Stimulated activated CD4-positive, alpha-beta T cell treated with anti-CD3 and anti-CD28 coated beads, Interleukin-4, amount 100 ng/mL, for 1 hour (primary cell): ENCODE results near the gene PACSIN3.

Experiments used
- DNase-seq: peaks from one replicate; pipeline ENCODE4 v3.0.0-alpha.2; 2020

PACSIN3 gene

DNA sequence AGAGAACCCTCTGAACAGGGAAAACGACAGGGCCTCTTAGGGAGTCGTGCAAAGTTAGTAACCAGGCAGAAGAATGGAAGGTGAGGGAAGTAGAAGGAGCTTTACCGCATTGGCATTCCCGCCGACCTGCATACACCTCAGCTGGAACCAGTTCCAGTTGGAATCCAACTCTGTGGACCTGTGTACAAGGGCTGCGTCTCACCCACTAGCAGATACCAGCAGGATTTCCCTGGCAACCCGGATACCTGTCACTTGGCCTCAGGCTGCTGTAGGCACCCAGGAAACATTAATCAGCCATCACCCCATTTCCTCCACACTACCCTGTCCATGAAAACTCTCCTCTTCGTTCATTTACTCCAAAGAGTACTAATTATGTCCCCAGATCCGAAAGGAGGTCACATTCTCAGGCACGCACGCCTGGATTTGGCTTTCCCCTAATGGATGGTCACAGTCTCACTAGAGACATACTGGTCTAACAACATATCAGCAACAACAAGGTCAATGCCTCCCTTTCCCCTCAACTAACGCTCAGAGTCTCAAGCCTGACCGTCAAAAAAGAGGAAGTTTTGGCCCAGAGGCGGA lies 10.4 kb downstream of the PACSIN3 start:
- DNase-seq, result no peak

GRCh38 chr11:47172740-47173336 lies 13.4 kb downstream of the PACSIN3 start:
- DNase-seq, result no peak

DNA sequence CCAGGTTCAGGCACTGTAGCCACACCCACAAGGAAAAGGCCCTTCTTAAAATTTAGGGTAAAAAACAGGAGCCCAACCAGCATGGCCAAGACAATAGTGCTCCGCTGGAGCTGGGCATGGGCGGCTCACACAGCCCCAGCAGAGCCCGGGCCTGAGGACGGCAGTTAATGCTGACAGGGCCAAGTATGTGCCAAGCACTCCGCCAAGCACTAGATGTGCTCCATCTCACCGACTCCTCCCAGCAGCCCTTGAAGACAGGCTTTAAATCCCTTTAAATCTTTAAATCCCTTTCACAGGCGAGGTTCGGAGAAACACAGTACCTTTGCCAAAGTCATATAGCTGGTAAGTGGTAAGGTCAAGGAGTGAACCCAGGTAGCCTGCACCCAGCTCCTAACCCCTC lies 14.4 kb downstream of the PACSIN3 start:
- DNase-seq, result no peak

DNA sequence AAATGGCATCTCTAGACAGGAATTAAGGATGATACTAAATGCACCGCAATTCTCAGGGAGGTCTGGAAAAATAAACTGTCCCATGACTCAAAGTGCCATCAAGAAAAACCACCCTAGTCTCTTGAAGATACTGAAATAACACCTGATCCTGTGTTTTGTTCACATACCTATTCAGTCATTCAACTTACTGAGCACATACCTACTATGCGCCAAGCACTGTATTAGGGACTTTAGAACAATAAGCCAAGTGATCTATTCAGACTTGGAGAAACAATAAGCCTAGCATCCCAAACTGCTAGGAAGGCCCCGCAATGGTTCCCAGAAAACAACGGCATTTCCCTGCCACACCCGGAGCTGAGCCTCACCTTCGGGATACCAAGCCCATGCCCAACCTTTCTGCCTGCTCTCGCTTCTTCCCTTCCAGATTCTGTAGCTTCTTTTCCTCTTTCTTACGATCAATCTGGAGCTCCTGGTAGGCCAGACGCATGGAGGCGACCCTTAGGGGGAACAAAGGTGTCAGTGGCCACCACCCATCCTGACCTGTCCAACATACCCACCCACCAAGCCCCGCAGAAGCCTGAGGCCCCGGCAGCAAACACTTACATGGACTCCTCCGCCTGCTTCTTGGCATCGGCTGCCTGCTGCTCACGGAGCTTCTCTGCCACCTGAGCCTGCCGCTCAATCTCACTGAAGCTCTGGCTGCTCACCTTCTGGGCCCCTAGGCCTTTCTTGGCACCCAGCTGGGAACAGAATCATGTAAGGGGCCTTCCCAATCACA lies 15.0 kb downstream of the PACSIN3 start:
- no peak for DNase-seq

DNA sequence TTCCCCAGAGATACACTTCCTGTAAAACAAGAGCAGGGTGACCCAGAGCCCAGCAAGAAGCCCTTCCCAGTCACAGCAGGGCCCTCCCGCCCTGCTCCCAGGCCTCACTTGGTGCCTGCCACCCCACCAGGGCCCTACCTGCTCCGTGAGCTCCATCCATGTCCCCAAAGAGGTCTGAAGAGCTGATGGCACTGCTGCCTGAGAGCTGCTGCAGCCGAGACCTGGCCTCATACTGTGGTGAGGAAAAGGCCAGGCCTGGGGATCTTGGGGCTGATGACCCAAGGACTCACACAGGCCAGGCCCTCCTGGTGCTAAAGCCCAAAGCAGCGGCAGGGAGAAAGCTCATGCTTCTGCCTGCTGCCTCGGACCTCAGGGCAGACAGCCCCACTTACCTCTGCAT lies 19.9 kb downstream of the PACSIN3 start:
- DNase-seq, result no peak

GRCh38 chr11:47165253-47165840 lies 20.9 kb downstream of the PACSIN3 start:
- DNase-seq, result no peak

DNA sequence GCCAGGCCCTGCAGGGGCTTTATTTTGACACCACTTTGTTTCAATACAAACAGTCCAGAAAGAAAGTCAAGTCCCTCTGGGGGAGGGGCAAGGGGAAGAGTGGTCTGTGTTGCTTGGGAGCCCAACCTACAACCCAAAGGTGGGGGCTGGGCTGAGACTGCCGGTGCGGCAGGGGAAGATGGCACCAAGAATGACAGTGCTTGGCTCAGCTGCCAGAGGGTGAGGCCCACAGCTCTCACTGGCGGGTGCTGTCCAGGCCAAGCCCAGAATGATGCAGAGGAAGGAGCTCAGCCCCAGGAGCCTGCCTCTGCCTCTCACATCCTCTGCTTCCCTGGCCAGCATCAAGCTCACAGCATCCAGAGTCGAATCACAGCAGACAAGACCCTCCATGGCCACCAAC lies 21.9 kb downstream of the PACSIN3 start:
- DNase-seq, result no peak

DNA sequence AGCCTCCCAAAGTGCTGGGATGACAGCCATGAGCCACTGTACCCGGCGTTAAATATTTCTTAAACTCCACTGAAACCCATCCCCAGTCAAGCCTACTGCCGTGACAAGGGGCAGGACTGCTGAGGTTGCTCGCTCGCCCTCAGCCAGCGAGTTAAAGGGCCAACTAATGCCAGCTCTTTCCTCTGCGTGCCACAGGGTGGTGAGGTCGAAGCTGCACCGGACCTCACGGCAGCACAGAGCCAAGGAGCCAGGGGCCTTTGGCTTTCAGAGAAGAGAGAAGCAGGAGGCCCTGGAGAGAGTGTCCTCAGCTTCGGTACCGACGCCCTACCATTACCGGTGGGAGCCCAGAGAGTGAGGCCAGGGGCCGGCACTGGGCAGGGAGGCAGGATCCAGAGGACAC lies 22.3 kb downstream of the PACSIN3 start:
- DNase-seq, result no peak

DNA sequence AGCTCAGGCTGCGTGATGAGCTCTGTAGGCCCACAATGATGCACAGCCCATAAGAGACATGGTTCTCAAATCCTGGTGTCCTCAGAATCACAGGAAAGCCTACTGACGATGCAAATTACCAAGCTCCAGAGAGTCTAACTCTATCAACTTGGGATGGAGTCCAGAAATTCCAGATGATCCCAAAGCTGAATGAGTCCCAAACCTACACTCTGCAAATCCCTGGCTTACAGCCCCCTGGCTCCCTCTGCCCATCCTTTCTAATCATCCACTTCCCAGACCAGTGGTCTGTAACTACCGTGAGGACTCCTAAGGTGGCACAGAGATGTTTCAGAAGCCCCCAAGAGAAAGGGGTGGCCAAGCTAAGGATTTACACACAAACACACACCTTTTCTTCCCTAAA lies 23.0 kb downstream of the PACSIN3 start:
- DNase-seq, result no peak

DNA sequence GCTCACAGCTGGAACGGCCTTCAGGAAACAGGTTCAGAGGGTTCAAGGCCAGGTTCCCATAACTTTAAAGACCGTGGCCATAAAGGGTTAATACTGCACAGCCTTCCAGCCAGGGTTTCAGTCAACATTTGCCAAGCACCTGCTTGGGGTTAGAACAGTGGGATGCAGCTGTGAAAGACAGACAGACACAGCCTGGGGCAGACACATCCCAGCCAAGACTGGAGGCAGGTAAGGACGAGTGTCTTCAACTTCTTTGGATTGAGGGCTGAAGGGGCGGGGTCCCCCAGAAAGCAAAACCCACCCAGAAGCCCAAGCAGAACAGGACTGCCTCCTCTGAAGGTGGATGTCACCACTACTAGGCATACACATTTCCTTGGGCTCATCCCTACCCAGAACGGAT lies 23.8 kb downstream of the PACSIN3 start:
- DNase-seq, result no peak

DNA sequence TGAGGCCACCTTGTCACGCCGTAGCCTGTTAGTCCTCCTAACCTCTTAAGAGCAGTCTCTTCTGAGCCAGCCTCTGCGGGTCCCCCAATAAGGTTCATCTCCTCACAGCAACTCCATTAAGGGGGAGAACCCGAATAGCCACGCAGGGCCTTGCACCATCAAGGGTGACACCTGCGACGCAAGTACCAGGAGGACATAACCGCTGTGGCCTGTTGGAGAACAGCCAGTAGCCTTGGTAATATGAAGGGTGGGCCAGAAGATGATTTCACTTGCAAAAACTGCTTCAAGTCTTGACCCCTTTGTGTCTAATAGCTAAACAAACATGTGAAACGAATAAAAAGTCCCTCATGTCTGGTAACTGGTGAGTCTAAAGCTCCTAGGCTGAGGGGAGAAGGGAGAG lies 24.3 kb downstream of the PACSIN3 start:
- no peak for DNase-seq

GRCh38 chr11:47161134-47161854 lies 24.9 kb downstream of the PACSIN3 start:
- DNase-seq, result peak; percentile 59

DNA sequence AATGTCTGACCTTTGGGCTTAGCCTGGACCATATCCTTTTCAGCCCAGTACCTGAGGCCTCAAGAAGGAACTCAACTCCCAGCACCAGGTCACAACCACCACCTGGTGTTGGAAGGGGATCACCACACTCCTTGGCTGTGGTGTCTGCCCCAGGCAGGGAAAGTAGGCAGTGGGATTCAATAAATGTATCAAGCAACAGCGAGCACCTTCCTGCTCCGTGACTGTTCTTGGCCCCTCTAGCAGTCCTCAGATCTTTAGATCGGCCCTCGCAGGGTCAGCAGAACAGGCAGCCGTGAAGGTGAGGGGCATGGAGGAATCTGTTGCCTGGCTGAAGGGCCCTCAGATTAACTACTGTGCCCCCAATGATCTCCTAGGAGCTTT lies 25.5 kb downstream of the PACSIN3 start:
- no peak for DNase-seq

- no peak for DNase-seq
Observed at GRCh38 chr11:47158242-47158641, 28.0 kb downstream of the PACSIN3 start.

DNA sequence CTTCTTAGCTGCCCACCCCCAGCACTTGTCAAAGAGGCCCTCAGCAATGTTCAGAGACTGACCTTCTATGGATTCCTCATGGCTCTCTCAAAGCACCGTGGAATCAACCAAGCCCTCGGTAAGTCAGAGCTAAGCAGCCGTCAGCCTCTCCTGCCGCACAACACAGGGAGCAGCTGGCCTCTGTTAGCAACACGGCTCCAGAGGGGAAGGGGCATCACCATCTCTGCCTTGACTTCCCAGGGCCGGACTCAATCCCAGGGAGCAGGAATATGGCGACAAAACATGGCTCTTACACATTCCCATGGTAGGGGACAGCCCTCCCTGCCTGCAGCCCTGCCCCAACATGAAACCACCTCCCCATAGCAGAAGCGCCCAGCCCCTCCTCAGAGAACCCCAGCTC lies 28.4 kb downstream of the PACSIN3 start:
- no peak for DNase-seq

DNA sequence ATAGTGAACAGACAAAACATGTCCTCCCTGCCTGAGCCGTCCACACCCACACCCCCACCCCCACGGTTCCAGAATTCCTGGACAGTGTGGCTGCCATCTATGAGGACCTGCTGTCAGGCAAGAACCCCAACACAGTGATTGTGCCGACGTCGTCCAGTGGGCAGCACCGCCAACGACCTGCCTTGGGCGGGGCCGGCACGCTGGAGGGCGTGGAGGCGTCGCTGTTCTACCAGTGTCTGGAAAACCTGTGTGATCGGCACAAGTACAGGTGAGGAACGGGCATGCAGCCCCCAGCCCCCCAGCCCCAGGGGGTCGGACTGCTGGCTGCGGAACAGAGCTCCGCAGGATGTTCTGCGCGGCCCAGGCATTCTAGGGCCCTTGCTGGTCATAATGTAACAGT lies 29.3 kb downstream of the PACSIN3 start:
- no peak for DNase-seq

- no peak for DNase-seq
Observed at GRCh38 chr11:47156333-47156732, 29.9 kb downstream of the PACSIN3 start.

GRCh38 chr11:47155879-47156278 lies 30.4 kb downstream of the PACSIN3 start:
- no peak for DNase-seq

DNA sequence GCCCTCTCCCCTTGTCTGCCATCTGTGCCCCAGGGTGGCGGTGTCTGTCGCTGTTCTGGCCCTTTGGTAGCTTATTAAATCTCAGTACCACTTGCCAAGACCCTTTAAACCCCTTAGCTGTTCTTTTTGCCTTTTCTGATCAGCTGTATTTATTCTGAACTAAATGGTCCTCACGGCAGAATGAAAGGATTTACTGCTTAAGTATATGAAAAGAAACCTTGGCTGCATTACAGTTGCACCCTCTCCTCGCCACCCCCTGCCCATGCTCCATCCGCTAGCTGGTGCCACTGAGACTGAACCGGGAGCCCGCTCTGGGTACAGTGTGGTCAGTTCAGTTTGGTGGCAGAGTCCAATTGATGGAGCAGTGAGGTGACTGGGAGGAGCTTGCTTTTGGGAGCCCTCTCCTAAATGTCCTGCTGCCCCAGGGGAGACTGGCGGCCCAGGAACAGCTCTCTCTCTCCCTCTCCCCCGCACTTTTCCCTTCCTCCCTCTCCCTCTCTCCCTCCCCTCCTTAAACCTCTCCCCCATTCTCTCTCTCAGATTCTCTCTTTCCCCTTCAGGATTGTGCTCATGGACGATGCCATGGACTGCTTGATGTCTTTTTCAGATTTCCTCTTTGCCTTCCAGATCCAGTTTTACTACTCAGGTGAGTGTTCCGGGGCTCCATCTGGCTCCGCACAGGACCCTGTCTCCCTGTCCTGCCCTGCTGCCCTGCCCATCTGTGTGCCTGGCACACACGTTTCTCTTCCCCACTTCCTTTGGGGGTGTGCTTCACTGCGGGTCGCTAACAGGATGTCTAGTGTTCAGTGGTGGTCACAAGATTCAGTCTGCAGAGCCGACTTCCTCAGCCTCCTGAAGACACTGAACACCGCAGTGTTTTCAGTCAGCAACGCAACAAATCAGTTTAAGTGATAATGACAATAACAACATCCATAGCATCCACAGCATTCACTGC lies 31.3 kb downstream of the PACSIN3 start:
- no peak for DNase-seq

- DNase-seq, result peak; percentile 58
Observed at GRCh38 chr11:47152953-47153950, 33.0 kb downstream of the PACSIN3 start.
